HepG2 (cell line): ENCODE data around the gene RBBP5. TPM values are rescaled to one million over a fixed set of nuclear protein-coding genes. Genes with fewer than 3 reads are reported as not detected.

Source experiments
- ATAC-seq: fragments of 200-7000 bp; cut with Tn5 transposase; 3 replicates; pipeline ENCODE4 v1.9.1; 2020; ENCODE audit warnings: mild to moderate bottlenecking, moderate library complexity
- BruUV-seq: library from RNA; stranded (reverse); fragments of 400-500 nt; replicated peaks from 2 replicates; lab custom pipeline; 2021; lab: Mats Ljungman, UMichigan
- CTCF ChIA-PET: fragments of 300-600 bp; formaldehyde crosslinking; extraction: SDS; loops from one replicate; lab custom pipeline; 2021; ENCODE audit warnings: low total read pairs, inconsistent platforms, low intra/inter-chr PET ratio; lab: Yijun Ruan, JAX
- POLR2A ChIA-PET: fragments of 350-600 bp; sonication (Branson Sonifier 250); formaldehyde crosslinking; loops from one replicate; lab custom pipeline; 2020; ENCODE audit warnings: antibody characterized with exemption, inconsistent platforms; lab: Yijun Ruan, JAX
- DNase-seq: peaks from one replicate; pipeline ENCODE4 v3.0.0-alpha.2; 2015; ENCODE audit warnings: low spot score
- FAIRE-seq: peaks from 3 replicates; lab custom pipeline; 2011; peaks lifted over from hg19 to GRCh38; lab: Jason Lieb, UNC
- H2AFZ ChIP-seq: one replicate; pipeline ENCODE4 v1.6.1; 2011; ENCODE audit warnings: low read length, inconsistent platforms
- H3K27ac ChIP-seq: fragments of 300-600 bp; 3 replicates; pipeline ENCODE4 v1.8.0; 2011; ENCODE audit warnings: mixed run types, mild to moderate bottlenecking, mixed read lengths, low read length, inconsistent platforms; ENCODE audit not compliant: insufficient read depth; ENCODE audit errors: extremely low read length
- H3K27me3 ChIP-seq, 2 experiments: fragments of 200-600 bp in 1 of 2; 2 replicates in 1 of 2; 3 replicates in 1 of 2; pipeline versions ENCODE4 v1.6.0 to v1.8.0; 2011; ENCODE audit warnings: low read length in 2 of 2, mild to moderate bottlenecking in 2 of 2, moderate library complexity in 2 of 2, inconsistent platforms in 1 of 2; ENCODE audit not compliant: insufficient read depth in 2 of 2, control insufficient read depth in 1 of 2
- H3K36me3 ChIP-seq, 2 experiments: fragments of 200-600 bp in 1 of 2; replicated peaks in 1 of 2; 2 replicates in 1 of 2; 3 replicates in 1 of 2; pipeline versions ENCODE4 v1.5.1 to v1.8.0; 2011; ENCODE audit warnings: low read length in 2 of 2, inconsistent platforms in 1 of 2; ENCODE audit not compliant: insufficient read depth in 2 of 2, control insufficient read depth in 1 of 2
- H3K4me1 ChIP-seq: 2 replicates; pipeline ENCODE4 v1.5.1; 2012; ENCODE audit warnings: low read length, inconsistent platforms; ENCODE audit not compliant: insufficient read depth
- H3K4me2 ChIP-seq: 2 replicates; pipeline ENCODE4 v1.6.0; 2011; ENCODE audit warnings: low read depth, low read length, inconsistent platforms
- H3K4me3 ChIP-seq, 3 experiments: fragments of 200-600 bp in 1 of 3; sonication (generic), shearing (Covaris generic) in 1 of 3; replicated peaks in 1 of 3; 2 replicates each; pipeline ENCODE4 v1.5.1; 2011 to 2016; ENCODE audit warnings: low read length in 3 of 3, inconsistent platforms in 2 of 3, low read depth in 2 of 3, mild to moderate bottlenecking in 2 of 3, control low read depth in 1 of 3, mixed read lengths in 1 of 3; ENCODE audit not compliant: insufficient read depth in 1 of 3
- H3K79me2 ChIP-seq: one replicate; pipeline ENCODE4 v1.6.1; 2011; ENCODE audit warnings: low read length, inconsistent platforms; ENCODE audit not compliant: insufficient read depth
- H3K9ac ChIP-seq: 2 replicates; pipeline ENCODE4 v1.6.0; 2011; ENCODE audit warnings: mild to moderate bottlenecking, low read depth, low read length, inconsistent platforms; ENCODE audit not compliant: insufficient read depth
- H3K9me3 ChIP-seq: 2 replicates; pipeline ENCODE4 v1.5.1; 2012; ENCODE audit warnings: mild to moderate bottlenecking, low read length
- H4K20me1 ChIP-seq: 2 replicates; pipeline ENCODE4 v1.6.0; 2011; ENCODE audit warnings: inconsistent platforms, mild to moderate bottlenecking, low read length, moderate library complexity; ENCODE audit not compliant: insufficient read depth
- ATF2 ChIP-seq: sonication (generic); formaldehyde crosslinking; IDR thresholded peaks from 2 replicates; pipeline ENCODE4 v1.4.0; 2020; ENCODE audit warnings: missing genetic modification reagents
- FUBP1 ChIP-seq: sonication (generic); formaldehyde crosslinking; IDR thresholded peaks from 2 replicates; pipeline ENCODE4 v1.5.1; 2020; ENCODE audit warnings: missing genetic modification reagents, mild to moderate bottlenecking, borderline replicate concordance
- HMG20A ChIP-seq: IDR thresholded peaks from 2 replicates; pipeline ENCODE4 v1.6.1; 2016; ENCODE audit warnings: borderline replicate concordance
- IRX3 ChIP-seq: sonication (generic); formaldehyde crosslinking; IDR thresholded peaks from 2 replicates; pipeline ENCODE4 v1.8.1; 2023; ENCODE audit warnings: mild to moderate bottlenecking, low read depth, missing genetic modification reagents, borderline replicate concordance
- KLF15 ChIP-seq: sonication (generic); formaldehyde crosslinking; IDR thresholded peaks from 2 replicates; pipeline ENCODE4 v1.8.1; 2023; ENCODE audit warnings: borderline replicate concordance, mild to moderate bottlenecking, inconsistent platforms, missing genetic modification reagents, mixed read lengths
- MYC ChIP-seq: sonication (generic); formaldehyde crosslinking; IDR thresholded peaks from 2 replicates; pipeline ENCODE4 v1.9.0; 2021; ENCODE audit warnings: missing genetic modification reagents, borderline replicate concordance
- NR2F2 ChIP-seq: IDR thresholded peaks from 2 replicates; pipeline ENCODE4 v1.6.1; 2012; ENCODE audit warnings: low read depth, inconsistent platforms, borderline replicate concordance
- ZKSCAN5 ChIP-seq: sonication (generic); formaldehyde crosslinking; IDR thresholded peaks from 2 replicates; pipeline ENCODE4 v1.5.1; 2020; ENCODE audit warnings: mild to moderate bottlenecking, missing genetic modification reagents
- ZNF18 ChIP-seq: sonication (generic); formaldehyde crosslinking; IDR thresholded peaks from 2 replicates; pipeline ENCODE4 v1.8.0; 2022; ENCODE audit warnings: mild to moderate bottlenecking, missing genetic modification reagents; ENCODE audit not compliant: insufficient replicate concordance
- ZNF367 ChIP-seq: sonication (generic); formaldehyde crosslinking; IDR thresholded peaks from 2 replicates; pipeline ENCODE4 v1.4.0; 2020; ENCODE audit warnings: missing genetic modification reagents, borderline replicate concordance
- ZNF800 ChIP-seq: sonication (generic); formaldehyde crosslinking; IDR thresholded peaks from 2 replicates; pipeline ENCODE4 v1.4.0; 2020; ENCODE audit warnings: missing genetic modification reagents
- WGBS: methylation state at CpG from one replicate; pipeline ENCODE4 v1.1.6; 2017; ENCODE audit warnings: low lambda C conversion rate; 5-methylcytosine and 5-hydroxymethylcytosine counted together
- in situ Hi-C: cut with HindIII; loops from 2 replicates; pipeline ENCODE4 v1.10.0; 2017; ENCODE audit warnings: low pct_unique_long_range_greater_than_20kb; ENCODE audit not compliant: extremely low pct_ligation_motif_present
- intact Hi-C: fragments of 100-400 bp; cut with micrococcal nuclease; formaldehyde crosslinking; loops from one replicate; pipeline ENCODE4 v1.10.0; 2022; ENCODE audit not compliant: unreplicated experiment
- polyA plus RNA-seq, 8 experiments: library from polyadenylated mRNA; depleted of rRNA in 3 of 8; stranded (reverse) in 7 of 8; unstranded in 1 of 8; fragments of >200 nt; fragmentation: Illumina TruSeq in 4 of 8; extraction: Trizol in 4 of 8; gene quantifications; 2 replicates each; pipeline versions ENCODE4 v1.2.1 to v1.2.3, GENCODE V29; 2011 to 2016; ENCODE audit warnings: low read depth in 4 of 8, missing spikeins in 1 of 8, mixed read lengths in 1 of 8; ENCODE audit not compliant: insufficient read depth in 1 of 8
- total RNA-seq, 5 experiments: library from RNA; depleted of rRNA; stranded (reverse); fragments of >200 nt; fragmentation: Illumina TruSeq; extraction: Trizol; gene quantifications; 2 replicates each; pipeline ENCODE4 v1.2.3, GENCODE V29; 2016; ENCODE audit warnings: low read depth in 1 of 5

Gene RBBP5
- total and polyA plus RNA-seq, 2 of the 13 experiments (the other 11 are each of a cell fraction or from before 2014, with no cell fraction given) = 6.6 to 17.1 TPM

- Histone ChIP-seq H3K27me3 (no peaks in the 10 kb centered on the region), H3K4me2 (no peak overlapping the region), H3K9me3 (no peaks in the 10 kb centered on the region), H4K20me1 (no peaks in the 10 kb centered on the region), H3K36me3 (peaks cover 2 to 44% of the 10 kb centered on the region in 2 experiments; a peak in 4 of 5 replicates), H3K27ac (no peak overlapping the region), H3K9ac (no peak overlapping the region), H3K4me3 (no peak overlapping the region), H3K79me2 (no peaks in the 10 kb centered on the region), H2AFZ (no peak overlapping the region), H3K4me1 (no peaks in the 10 kb centered on the region)
- ATAC-seq = no peak
- intact Hi-C loops (no loop called here), in situ Hi-C loops (no loop called here)
- WGBS = 89% methylated on average over 5 of the region's 5 CpGs
- no TSS peak for BruUV-seq
- POLR2A ChIA-PET = interaction anchor here (2.6 kb wide), 1 partner anchor 12 kb away, joined by 8 read pairs; the partner anchor contains the start of gene RBBP5
- FAIRE-seq = no peak
- no peak for DNase-seq
- CTCF ChIA-PET = no interaction called here
- TF ChIP-seq ZKSCAN5 (CRISPR knock-in tag) = no peak
- TF ChIP-seq ZNF800 (CRISPR knock-in tag) = no peak
- TF ChIP-seq ZNF367 (CRISPR knock-in tag) = no peak
- TF ChIP-seq MYC = no peak
- no peak for TF ChIP-seq HMG20A (CRISPR knock-in tag)
- no peak for TF ChIP-seq ZNF18 (CRISPR knock-in tag)
- TF ChIP-seq KLF15 (CRISPR knock-in tag) = no peak
- no peak for TF ChIP-seq FUBP1 (CRISPR knock-in tag)
- no peak for TF ChIP-seq NR2F2
- no peak for TF ChIP-seq ATF2 (CRISPR knock-in tag)
- no peak for TF ChIP-seq IRX3 (CRISPR knock-in tag)
- TF ChIP-seq, all 625 proteins: peak for 0
Measured at GRCh38 chr1:205109711-205110110, 12.1 kb downstream of the RBBP5 start.
